Neutrophil (primary cell): Measurements from ENCODE around the gene SMYD3.

ENCODE experiments used
- H3K27ac ChIP-seq: fragments of 200-600 bp; sonication (generic); 2 replicates; pipeline ENCODE4 v1.5.1; 2016; ENCODE audit warnings: mild to moderate bottlenecking, moderate library complexity
- H3K27me3 ChIP-seq: fragments of 200-600 bp; sonication (generic); 2 replicates; pipeline ENCODE4 v1.6.0; 2016; ENCODE audit warnings: mild to moderate bottlenecking
- H3K36me3 ChIP-seq: fragments of 200-600 bp; sonication (generic); 2 replicates; pipeline ENCODE4 v1.5.1; 2017
- H3K4me1 ChIP-seq, 2 experiments: fragments of 200-600 bp in 1 of 2; sonication (generic) in 1 of 2; 1 replicate in 1 of 2; 2 replicates in 1 of 2; pipeline versions ENCODE4 v1.5.1 to v1.6.1; 2013 to 2016; ENCODE audit warnings: low read depth in 1 of 2, low read length in 1 of 2, mild to moderate bottlenecking in 1 of 2, moderate library complexity in 1 of 2; ENCODE audit not compliant: control insufficient read depth in 1 of 2, insufficient read depth in 1 of 2
- H3K4me3 ChIP-seq, 2 experiments: fragments of 200-600 bp in 1 of 2; sonication (generic) in 1 of 2; 1 replicate in 1 of 2; 2 replicates in 1 of 2; pipeline ENCODE4 v1.5.1; 2013 to 2016; ENCODE audit warnings: low read depth in 1 of 2, low read length in 1 of 2, mild to moderate bottlenecking in 1 of 2, moderate library complexity in 1 of 2
- H3K9me3 ChIP-seq: fragments of 200-600 bp; sonication (generic); 2 replicates; pipeline ENCODE4 v1.5.1; 2016
- CTCF ChIP-seq: fragments of 200-600 bp; sonication (generic); IDR thresholded peaks from 2 replicates; pipeline ENCODE4 v1.5.1; 2016; ENCODE audit warnings: antibody characterized with exemption

Gene SMYD3

GRCh38 chr1:246516126-246516525, 9.0 kb upstream of the SMYD3 start:
- H3K9me3 ChIP-seq = peaks cover 27% of the 10 kb centered on the region

GRCh38 chr1:246515390-246516005, 8.4 kb upstream of the SMYD3 start:
- Histone ChIP-seq H3K9me3 (peaks cover 27% of the 10 kb centered on the region), H3K4me1 (no peaks in the 10 kb centered on the region), H3K36me3 (no peaks in the 10 kb centered on the region), H3K27me3 (no peaks in the 10 kb centered on the region), H3K4me3 (no peak overlapping the region), H3K27ac (no peak overlapping the region)
- TF ChIP-seq CTCF = no peak

More at GRCh38 chr1:246516126-246516525, 9.0 kb upstream of the SMYD3 start:
- Histone ChIP-seq H3K36me3 (no peaks in the 10 kb centered on the region), H3K27ac (no peak overlapping the region), H3K4me1 (no peaks in the 10 kb centered on the region), H3K4me3 (no peak overlapping the region), H3K27me3 (no peaks in the 10 kb centered on the region)
- no peak for TF ChIP-seq CTCF

GRCh38 chr1:246513619-246514343, 6.7 kb upstream of the SMYD3 start:
- Histone ChIP-seq H3K27ac (no peak overlapping the region), H3K4me1 (no peaks in the 10 kb centered on the region), H3K4me3 (no peak overlapping the region), H3K27me3 (no peaks in the 10 kb centered on the region), H3K36me3 (no peaks in the 10 kb centered on the region), H3K9me3 (peaks cover 27% of the 10 kb centered on the region)
- TF ChIP-seq CTCF = no peak

- H3K4me1 ChIP-seq = no peaks in the 10 kb centered on the region
- H3K4me3 ChIP-seq = no peak overlapping the region
- no peaks in the 10 kb centered on the region for H3K27me3 ChIP-seq
- no peak overlapping the region for H3K27ac ChIP-seq
- TF ChIP-seq CTCF = no peak
- H3K36me3 ChIP-seq = no peaks in the 10 kb centered on the region
- H3K9me3 ChIP-seq = peaks cover 24% of the 10 kb centered on the region
Measured at GRCh38 chr1:246513041-246513440, 6.0 kb upstream of the SMYD3 start.

GRCh38 chr1:246512635-246513034, 5.6 kb upstream of the SMYD3 start:
- Histone ChIP-seq H3K27me3 (no peaks in the 10 kb centered on the region), H3K4me3 (no peak overlapping the region), H3K36me3 (no peaks in the 10 kb centered on the region), H3K27ac (no peak overlapping the region), H3K9me3 (peaks cover 20% of the 10 kb centered on the region), H3K4me1 (peaks cover 0 to 1% of the 10 kb centered on the region in 2 experiments)
- TF ChIP-seq CTCF = no peak
